ENCODE measurements around the gene GNPDA1. TPM values are rescaled to one million over a fixed set of nuclear protein-coding genes. Genes with fewer than 3 reads are reported as not detected.

GNPDA1 gene
- total and polyA plus RNA-seq, 2 of the 8 experiments (the other 6 are each of a cell fraction or from before 2014, with no cell fraction given), result 33.0 to 94.3 TPM

DNA sequence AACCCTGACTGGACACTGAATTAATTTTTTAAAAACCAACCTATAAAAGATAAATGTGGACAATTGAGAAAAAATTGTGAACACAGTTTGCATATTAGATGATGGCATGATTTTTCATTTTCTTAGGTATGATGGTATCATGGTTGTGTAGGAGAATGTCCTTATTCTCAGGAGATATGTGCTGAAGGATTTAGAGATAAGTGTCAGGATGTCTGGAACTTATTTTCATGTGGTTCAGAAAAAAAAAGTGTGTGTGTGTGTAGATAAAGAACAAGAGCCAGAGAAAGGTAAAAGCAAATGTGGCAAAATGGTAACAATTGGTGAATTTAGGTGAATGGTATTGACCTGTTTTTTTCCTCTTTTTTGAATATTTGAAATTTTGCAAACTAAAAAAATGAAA is 4.0 kb downstream of the GNPDA1 start:
- Histone ChIP-seq H3K79me2 (ENCODE audit: control insufficient read depth in 1 of 2, insufficient read depth in 2 of 2, low read length in 2 of 2) (no peaks in the 10 kb centered on the region), H3K14ac (ENCODE audit: insufficient read length) (no peak overlapping the region), H3K9ac (replicated peaks in 1 of 4; ENCODE audit: extremely low read depth in 1 of 4, low read depth in 3 of 4, low read length in 3 of 4) (no peak overlapping the region), H3K27me3 (replicated peaks in 1 of 4; ENCODE audit: control insufficient read depth in 3 of 4, extremely low read depth in 1 of 4, insufficient read depth in 3 of 4, low read length in 3 of 4) (no peaks in the 10 kb centered on the region), H4K8ac (ENCODE audit: extremely low read depth, insufficient read depth, low read length) (no peak overlapping the region), H2AFZ (ENCODE audit: low read length) (no peak overlapping the region), H3K36me3 (ENCODE audit: control insufficient read depth in 2 of 4, insufficient read depth in 4 of 4, low read length in 3 of 4) (peaks cover 12 to 41% (median 18%) of the 10 kb centered on the region in 4 experiments; a peak in 7 of 8 replicates), H4K20me1 (replicated peaks in 1 of 2; ENCODE audit: control insufficient read depth in 1 of 2, insufficient read depth in 2 of 2, low read length in 2 of 2) (no peaks in the 10 kb centered on the region), H3K56ac (replicated peaks; ENCODE audit: insufficient read length, low read depth, low read length) (no peak overlapping the region), H2BK15ac (ENCODE audit: low read length) (no peak overlapping the region), H3K18ac (ENCODE audit: extremely low read depth, low read length) (no peak overlapping the region), H3K23me2 (ENCODE audit: low read depth, low read length) (peaks cover 4% of the 10 kb centered on the region; the same call in 1 of the 2 replicates), H3K27ac (ENCODE audit: low read depth, low read length) (no peak overlapping the region), H2AK5ac (ENCODE audit: low read depth, low read length) (no peak overlapping the region), H2BK5ac (ENCODE audit: low read depth, low read length) (no peak overlapping the region), H3K23ac (ENCODE audit: insufficient read length) (no peak overlapping the region), H4K91ac (replicated peaks; ENCODE audit: insufficient read length, low read length) (no peak overlapping the region), H4K5ac (ENCODE audit: insufficient read length, low read depth, low read length) (no peak overlapping the region), H2BK20ac (ENCODE audit: low read length) (no peak overlapping the region), H3K9me3 (ENCODE audit: insufficient read depth in 2 of 2, low read depth in 1 of 2, low read length in 1 of 2) (no peaks in the 10 kb centered on the region), H2BK120ac (replicated peaks; ENCODE audit: low read depth, low read length) (no peak overlapping the region), H3K79me1 (ENCODE audit: low read depth, low read length) (no peaks in the 10 kb centered on the region), H3K4ac (replicated peaks; ENCODE audit: insufficient read length, low read depth, low read length) (no peak overlapping the region), H3K4me2 (ENCODE audit: insufficient read depth in 1 of 2, low read depth in 2 of 2, low read length in 2 of 2) (no peak overlapping the region), H2BK12ac (ENCODE audit: low read depth, low read length) (no peak overlapping the region), H3K4me1 (replicated peaks in 1 of 4; ENCODE audit: control insufficient read depth in 3 of 4, insufficient read depth in 4 of 4, low read length in 3 of 4) (peaks cover 0 to 2% (median 2%) of the 10 kb centered on the region in 4 experiments; a peak in 4 of 7 replicates), H3K4me3 (ENCODE audit: extremely low read depth in 1 of 4, insufficient read depth in 2 of 4, low read depth in 3 of 4, low read length in 4 of 4) (no peak overlapping the region)
- FAIRE-seq (no peak), DNase-seq (ENCODE audit: low read depth in 1 of 2, low spot score in 2 of 2) (no peak)
- ChIA-PET POLR2A (ENCODE audit: partially characterized antibody) (interaction anchor here (1.3 to 1.8 kb wide), 3 partner anchors 8 to 26 kb away, joined by 3 to 8 read pairs (median 4); no protein-coding TSS in a partner anchor), CTCF (ENCODE audit: partially characterized antibody) (interaction anchor here (0.6 to 11.4 kb wide), 8 partner anchors 9 to 1742 kb away, joined by 3 to 112 read pairs (median 4); no protein-coding TSS in a partner anchor)
- TF ChIP-seq CEBPB (IDR thresholded peaks at IDR 0.05; ENCODE audit: low read depth, low read length), result no peak
- no peak for TF ChIP-seq BCL11A (IDR thresholded peaks at IDR 0.05; ENCODE audit: low read depth in 2 of 2, low read length in 2 of 2)
- no peak for TF ChIP-seq SP1 (IDR thresholded peaks at IDR 0.05; ENCODE audit: low read depth, low read length)
- TF ChIP-seq RNF2 (IDR thresholded peaks at IDR 0.05; ENCODE audit: borderline replicate concordance, low read depth, low read length, missing control alignments, poor library complexity, severe bottlenecking), result no peak
- no peak for TF ChIP-seq EGR1 (IDR thresholded peaks at IDR 0.05; ENCODE audit: borderline replicate concordance, low read depth, low read length)
- TF ChIP-seq JUND (IDR thresholded peaks at IDR 0.05; ENCODE audit: low read length), result no peak
- TF ChIP-seq YY1 (IDR thresholded peaks at IDR 0.05; ENCODE audit: low read depth, low read length), result no peak
- TF ChIP-seq MAFK (IDR thresholded peaks at IDR 0.05; ENCODE audit: low read depth, low read length), result no peak
- no peak for TF ChIP-seq HDAC6 (IDR thresholded peaks at IDR 0.05; ENCODE audit: low read depth, low read length)
- no peak for TF ChIP-seq SIX5 (IDR thresholded peaks at IDR 0.05; ENCODE audit: low read depth, low read length)
- TF ChIP-seq JUN (IDR thresholded peaks at IDR 0.05; ENCODE audit: low read depth, low read length), result no peak
- TF ChIP-seq RXRA (IDR thresholded peaks at IDR 0.05; ENCODE audit: insufficient read depth, low read depth, low read length), result no peak
- TF ChIP-seq RAD21 (IDR thresholded peaks at IDR 0.05 in 1 of 2, conservative IDR thresholded peaks at IDR 0.05 in 1 of 2; ENCODE audit: low read depth in 2 of 2, low read length in 2 of 2), result no peak
- no peak for TF ChIP-seq TEAD4 (IDR thresholded peaks at IDR 0.05; ENCODE audit: low read depth, low read length)
- TF ChIP-seq PHF8 (conservative IDR thresholded peaks at IDR 0.05; ENCODE audit: low read depth, low read length), result no peak

All from H1 (cell line).